Motor neuron (in vitro differentiated cells): ENCODE results near the gene ARHGEF7. TPM values are rescaled to one million over a fixed set of nuclear protein-coding genes. Genes with fewer than 3 reads are reported as not detected.

Source experiments
- ATAC-seq, 8 experiments: fragments of 200-7000 bp; cut with Tn5 transposase; replicated peaks in 6 of 8; 2 replicates each; pipeline ENCODE4 v1.8.0; 2021; ENCODE audit warnings: mild to moderate bottlenecking in 8 of 8, moderate library complexity in 8 of 8
- H3K27ac ChIP-seq, 2 donors: fragments of 250-450 bp; sonication (Bioruptor Pico); 2 replicates each; pipeline ENCODE4 v1.9.0; 2021; ENCODE audit warnings: antibody characterized with exemption in 2 of 2, mild to moderate bottlenecking in 2 of 2, moderate library complexity in 1 of 2
- H3K4me1 ChIP-seq, 2 donors: fragments of 250-450 bp; sonication (Bioruptor Pico); replicated peaks in 1 of 2; 2 replicates each; pipeline ENCODE4 v1.6.1; 2021; ENCODE audit warnings: antibody characterized with exemption in 2 of 2, mild to moderate bottlenecking in 2 of 2, moderate library complexity in 1 of 2
- H3K4me3 ChIP-seq, 5 donors: fragments of 250-450 bp; sonication (Bioruptor Pico); 2 replicates each; pipeline ENCODE4 v1.9.0; 2021; ENCODE audit warnings: antibody characterized with exemption in 5 of 5, mild to moderate bottlenecking in 5 of 5, moderate library complexity in 4 of 5
- WGBS, 10 experiments: fragments of 450-650 bp; shearing (Covaris generic); methylation state at CpG; one replicate each; pipeline ENCODE4 v1.0.0; 2022; 5-methylcytosine and 5-hydroxymethylcytosine counted together
- in situ Hi-C, 9 experiments: fragments of 400-800 bp; cut with MboI; loops; one replicate each; pipeline ENCODE4 v1.15.0; 2021; ENCODE audit warnings: low sequenced_read_pairs in 9 of 9, low pct_unique_long_range_greater_than_20kb in 2 of 9; ENCODE audit not compliant: unreplicated experiment in 9 of 9
- total RNA-seq, 8 experiments: library from RNA; unstranded; fragments of 300-600 nt; gene quantifications; 2 replicates each; pipeline versions ENCODE4 v1.2.3 to v1.2.4, GENCODE V29; 2022

The ARHGEF7 gene
- total RNA-seq, 8 experiments from 2014 or later: 27.9 to 56.9 (median 50.5) TPM

- Histone ChIP-seq H3K4me3 (no peak overlapping the region), H3K27ac (no peak overlapping the region), H3K4me1 (no peaks in the 10 kb centered on the region)
- ATAC-seq: no peak
- in situ Hi-C loops: no loop called here
- 66 to 72% (median 68%) methylated on average over 1 to 4 of the region's 8 CpGs; no CpG with 5 or more reads in 6 of the 10 experiments for whole genome bisulfite sequencing, 10 experiments
Measured at GRCh38 chr13:111123649-111124048, 8.5 kb downstream of the ARHGEF7 start.

DNA sequence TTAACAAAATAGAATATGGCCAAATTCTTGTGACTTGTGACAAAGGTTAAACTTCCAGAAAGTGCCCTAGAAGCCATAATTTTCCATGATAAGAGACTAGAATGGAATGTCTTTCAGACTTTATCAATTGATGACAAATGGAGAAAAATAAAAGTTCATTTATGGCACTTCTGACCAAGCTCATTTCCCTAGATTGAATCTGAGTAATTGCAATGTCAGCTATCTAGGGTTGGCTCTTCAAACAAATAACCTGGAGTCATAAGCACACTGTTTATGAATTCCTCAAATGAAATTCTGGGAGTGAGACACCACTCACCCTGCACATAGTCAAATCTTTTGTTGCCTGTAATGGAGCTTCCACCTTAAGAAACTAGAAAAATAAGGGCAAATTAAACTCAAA lies 11.4 kb downstream of the ARHGEF7 start:
- Histone ChIP-seq H3K27ac (no peak overlapping the region), H3K4me1 (no peaks in the 10 kb centered on the region), H3K4me3 (no peak overlapping the region)
- in situ Hi-C loops: no loop called here
- no peak for ATAC-seq

GRCh38 chr13:111129465-111130115 lies 14.5 kb downstream of the ARHGEF7 start:
- in situ Hi-C loops: no loop called here
- 0 to 96% (median 75%) methylated on average over 1 to 8 of the region's 9 CpGs for WGBS, 10 experiments
- Histone ChIP-seq H3K4me1 (no peaks in the 10 kb centered on the region), H3K4me3 (no peak overlapping the region), H3K27ac (no peak overlapping the region)
- no peak for ATAC-seq

DNA sequence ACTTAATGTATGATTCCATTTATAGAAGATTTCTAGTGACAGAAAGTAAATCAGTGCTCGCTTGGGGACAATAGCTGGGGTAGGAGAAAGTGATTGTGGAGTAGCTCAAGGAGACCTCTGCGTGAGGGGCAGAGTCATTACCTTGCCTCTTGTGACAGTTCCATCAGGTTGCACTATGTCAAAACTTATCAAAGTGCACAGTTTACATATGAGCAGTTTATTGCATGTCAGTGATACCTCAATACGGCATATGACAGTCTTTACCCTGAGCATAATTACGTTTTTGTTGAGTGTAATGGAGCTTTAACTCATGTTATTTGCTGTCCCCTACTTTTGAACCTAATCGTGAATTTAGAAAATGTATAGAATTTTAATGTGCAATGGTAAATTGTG lies 15.0 kb downstream of the ARHGEF7 start:
- Histone ChIP-seq H3K4me1 (no peaks in the 10 kb centered on the region), H3K4me3 (no peak overlapping the region), H3K27ac (no peak overlapping the region)
- ATAC-seq: no peak
- 36 to 93% (median 71%) methylated on average over 3 to 5 of the region's 5 CpGs for WGBS, 10 experiments
- in situ Hi-C loops: no loop called here

DNA sequence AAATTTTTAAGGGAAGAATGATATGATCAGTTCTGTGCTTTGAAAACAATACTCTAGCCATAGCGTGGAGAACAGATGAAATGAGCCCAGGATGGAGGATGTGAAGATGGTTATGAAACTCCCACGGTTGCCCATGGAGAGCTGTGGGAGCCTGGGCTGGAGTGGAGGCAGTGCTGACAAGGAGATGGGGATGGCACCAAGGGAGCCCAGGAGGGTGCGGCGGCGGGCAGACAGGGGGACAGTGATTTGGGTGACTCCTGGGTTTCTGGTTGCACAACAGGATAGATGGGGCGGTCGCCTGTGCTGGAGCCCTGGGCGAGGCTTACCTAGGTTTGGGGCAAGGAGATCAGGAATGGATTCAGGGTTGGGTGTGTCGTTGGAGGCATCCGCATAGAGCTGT lies 15.9 kb downstream of the ARHGEF7 start:
- in situ Hi-C loops: no loop called here
- WGBS, 10 experiments: 50 to 100% (median 73%) methylated on average over 1 to 8 of the region's 10 CpGs; no CpG with 5 or more reads in 4 of the 10 experiments

DNA sequence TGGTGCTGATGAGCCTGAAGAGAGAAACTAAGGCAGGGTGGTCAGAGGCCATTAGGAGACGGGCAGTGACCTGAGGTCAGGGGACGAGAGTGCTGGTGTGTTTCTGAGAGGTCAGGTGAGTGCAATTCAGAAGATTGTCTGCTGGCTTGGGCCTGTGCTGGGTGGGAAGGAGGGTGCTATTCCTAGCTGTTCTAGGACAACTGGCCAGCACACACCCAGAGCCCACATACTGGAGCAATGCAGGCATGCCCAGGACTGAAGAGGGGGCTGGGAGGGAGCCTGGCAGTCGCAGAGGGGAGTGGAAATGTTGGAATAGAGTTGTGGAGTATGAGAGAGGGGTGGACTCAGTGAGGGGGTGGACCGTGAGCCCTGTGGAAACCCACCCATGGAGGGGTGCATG lies 16.5 kb downstream of the ARHGEF7 start:
- in situ Hi-C loops: no loop called here
- no peak for ATAC-seq
- H3K4me3 ChIP-seq: no peak overlapping the region
- H3K27ac ChIP-seq: no peak overlapping the region
- WGBS, 10 experiments: 17 to 100% (median 65%) methylated on average over 1 to 2 of the region's 4 CpGs; no CpG with 5 or more reads in 6 of the 10 experiments
- no peaks in the 10 kb centered on the region for H3K4me1 ChIP-seq

More for the DNA sequence above, 15.9 kb downstream of the ARHGEF7 start:
- H3K4me1 ChIP-seq: no peaks in the 10 kb centered on the region
- H3K27ac ChIP-seq: no peak overlapping the region
- ATAC-seq: no peak
- no peak overlapping the region for H3K4me3 ChIP-seq

- in situ Hi-C loops: no loop called here
- no peaks in the 10 kb centered on the region for H3K4me1 ChIP-seq
- no peak overlapping the region for H3K4me3 ChIP-seq
- no peak overlapping the region for H3K27ac ChIP-seq
- ATAC-seq: no peak
- WGBS, 10 experiments: 41 to 100% (median 87%) methylated on average over 1 to 5 of the region's 7 CpGs; no CpG with 5 or more reads in 6 of the 10 experiments
Measured at GRCh38 chr13:111132948-111133347, 17.8 kb downstream of the ARHGEF7 start.

GRCh38 chr13:111139452-111139851 lies 24.3 kb downstream of the ARHGEF7 start:
- Histone ChIP-seq H3K27ac (no peak overlapping the region), H3K4me3 (no peak overlapping the region), H3K4me1 (peaks cover 0 to 5% of the 10 kb centered on the region in 2 donors)
- WGBS, 10 experiments: 60 to 100% (median 84%) methylated on average over 1 to 7 of the region's 9 CpGs; no CpG with 5 or more reads in 5 of the 10 experiments
- in situ Hi-C loops: no loop called here
- ATAC-seq: no peak

DNA sequence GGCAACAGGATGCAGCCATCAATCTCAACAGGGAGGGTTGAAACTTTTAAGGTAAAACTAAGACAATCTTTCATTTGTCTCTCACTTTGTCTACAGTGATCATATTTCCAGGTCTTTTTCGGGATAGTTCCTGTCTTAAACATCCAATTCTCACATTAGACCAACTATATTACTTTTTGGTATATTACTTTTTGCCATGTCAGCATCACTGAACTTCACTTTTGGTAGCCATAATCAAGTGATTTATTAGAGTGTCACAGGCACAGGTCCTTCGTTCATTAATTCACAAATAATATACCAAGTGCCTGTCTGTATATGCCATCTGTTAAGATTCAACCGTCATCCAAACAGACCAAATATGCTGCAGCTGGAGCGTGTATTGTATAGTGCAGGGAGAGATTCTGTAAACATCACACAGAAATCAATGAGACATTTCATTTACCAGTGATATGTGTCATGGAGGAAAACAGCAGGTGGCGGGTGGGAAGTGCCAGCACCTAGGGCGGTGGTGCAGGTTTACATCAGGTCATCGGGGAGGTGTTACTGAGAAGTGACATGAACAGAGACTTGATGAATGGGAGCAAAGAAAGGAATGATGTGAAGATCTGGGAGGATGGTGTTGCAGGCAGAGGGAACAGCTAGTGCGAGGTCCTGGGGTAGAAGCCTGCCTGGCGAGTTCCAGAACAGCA lies 24.9 kb downstream of the ARHGEF7 start:
- in situ Hi-C loops: no loop called here
- 69 to 100% (median 87%) methylated on average over 2 to 8 of the region's 9 CpGs for WGBS, 10 experiments

DNA sequence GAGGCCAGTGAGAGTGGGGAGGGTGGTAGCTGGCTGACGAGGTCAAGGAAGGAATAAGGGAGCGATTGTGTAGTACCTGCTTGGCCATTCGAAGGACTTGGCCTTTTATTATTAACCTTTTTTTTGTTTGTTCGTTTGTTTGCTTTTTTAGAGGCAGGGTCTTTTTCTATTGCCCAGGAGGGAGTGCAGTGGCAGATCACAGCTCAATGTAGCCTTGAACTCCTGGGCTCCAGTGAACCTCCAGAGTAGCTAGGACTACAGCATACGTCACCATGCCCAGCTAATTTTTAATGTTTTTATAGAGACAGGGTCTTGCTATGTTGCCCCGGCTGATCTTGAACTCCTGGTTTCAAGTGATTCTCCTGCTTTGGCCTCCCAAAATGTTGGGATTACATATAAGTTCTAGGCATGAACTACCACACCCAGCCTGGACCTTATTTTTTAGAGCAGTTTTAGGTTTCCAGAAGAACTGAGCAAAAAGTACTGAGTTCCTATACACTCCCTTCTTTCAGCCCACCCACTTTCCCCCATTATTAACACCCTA lies 25.5 kb downstream of the ARHGEF7 start:
- no peak overlapping the region for H3K27ac ChIP-seq
- in situ Hi-C loops: no loop called here
- ATAC-seq: no peak
- no peak overlapping the region for H3K4me3 ChIP-seq
- H3K4me1 ChIP-seq: peaks cover 0 to 5% of the 10 kb centered on the region in 2 donors
- 33 to 100% (median 89%) methylated on average over 1 to 6 of the region's 6 CpGs; no CpG with 5 or more reads in 1 of the 10 experiments for WGBS, 10 experiments

More for the DNA sequence above, 24.9 kb downstream of the ARHGEF7 start:
- H3K27ac ChIP-seq: no peak overlapping the region
- H3K4me3 ChIP-seq: no peak overlapping the region
- peaks cover 0 to 5% of the 10 kb centered on the region in 2 donors for H3K4me1 ChIP-seq
- no peak for ATAC-seq

DNA sequence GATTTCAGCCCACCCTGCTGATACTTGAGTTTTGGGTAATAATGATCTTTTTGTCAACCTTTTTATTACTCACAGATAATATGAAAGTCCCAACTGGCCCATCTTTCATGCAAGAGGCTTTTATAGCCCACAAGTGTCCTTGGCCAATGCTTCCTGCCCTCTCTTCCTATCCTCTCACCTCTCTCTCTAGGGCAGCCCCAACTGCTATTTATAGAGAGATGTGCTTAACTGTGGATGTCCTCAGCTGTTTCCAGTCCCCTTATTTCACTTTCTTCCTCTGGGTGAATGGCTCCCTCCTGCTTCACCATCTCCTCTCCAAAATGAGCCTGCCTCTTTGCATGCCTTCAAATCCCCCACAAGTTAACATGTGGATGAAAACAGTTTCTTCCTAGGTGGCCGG lies 27.4 kb downstream of the ARHGEF7 start:
- in situ Hi-C loops: no loop called here
- WGBS, 10 experiments: 0 to 73% (median 43%) methylated on average over 1 of the region's 1 CpG; no CpG with 5 or more reads in 6 of the 10 experiments
- H3K4me1 ChIP-seq: peaks cover 0 to 5% of the 10 kb centered on the region in 2 donors
- H3K27ac ChIP-seq: no peak overlapping the region
- H3K4me3 ChIP-seq: no peak overlapping the region
- no peak for ATAC-seq

DNA sequence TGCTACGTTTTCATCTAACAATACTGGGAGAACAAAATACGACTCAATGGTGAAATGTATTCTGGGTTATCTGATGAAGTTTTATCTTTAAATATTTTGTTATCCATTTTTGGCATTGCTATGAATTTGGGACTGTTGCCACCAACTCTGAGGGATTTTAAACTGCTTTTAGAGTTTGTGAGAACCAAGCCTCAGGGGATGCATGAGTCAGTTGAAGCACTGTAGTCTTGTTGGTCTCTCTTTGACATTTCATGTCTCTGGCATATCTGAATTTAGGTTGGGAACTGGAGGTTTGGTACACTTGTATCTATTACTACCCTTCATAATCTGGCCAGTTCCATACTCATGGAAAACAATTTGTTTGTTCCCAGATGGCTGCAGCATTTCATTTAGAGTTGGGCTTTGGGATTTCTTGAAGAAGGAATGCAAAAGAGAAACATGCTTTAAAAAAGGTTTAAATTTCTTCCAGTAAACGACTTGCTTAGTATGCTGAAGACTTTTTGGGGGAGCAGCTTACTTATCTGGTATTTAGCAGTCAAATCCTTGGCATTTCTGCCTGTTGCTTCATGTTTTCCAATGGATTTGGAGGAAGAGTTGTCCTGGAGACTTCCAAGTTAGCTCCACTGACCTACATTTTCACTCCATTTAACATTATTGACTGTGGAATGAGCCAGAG lies 28.9 kb downstream of the ARHGEF7 start:
- in situ Hi-C loops: no loop called here
- H3K27ac ChIP-seq: no peak overlapping the region
- ATAC-seq: peak in 2 of 8 experiments; percentile 44 to 55
- 17 to 75% (median 43%) methylated on average over 1 to 3 of the region's 3 CpGs; no CpG with 5 or more reads in 1 of the 10 experiments for WGBS, 10 experiments
- H3K4me3 ChIP-seq: no peak overlapping the region
- H3K4me1 ChIP-seq: peaks cover 0 to 5% of the 10 kb centered on the region in 2 donors

DNA sequence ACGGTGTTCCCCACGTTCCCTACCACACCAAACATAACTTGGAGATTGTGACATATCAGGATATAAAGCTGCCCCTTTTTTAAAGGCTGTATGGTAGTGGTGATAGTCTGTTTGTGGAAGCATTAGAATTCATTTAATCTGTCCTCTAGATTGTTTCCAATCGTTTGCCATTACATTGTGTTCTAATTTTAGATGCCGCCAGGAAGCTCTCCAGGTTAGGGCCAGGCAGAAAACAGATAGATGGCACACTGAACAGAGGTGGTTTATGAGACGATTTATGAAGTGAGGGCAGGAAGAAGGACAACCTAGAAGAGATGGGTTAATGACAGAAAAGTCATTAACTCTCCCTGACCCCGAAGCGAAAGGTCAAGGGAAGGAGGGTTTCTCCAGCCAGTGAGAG lies 30.0 kb downstream of the ARHGEF7 start:
- WGBS, 10 experiments: 20 to 84% (median 69%) methylated on average over 1 to 5 of the region's 7 CpGs; no CpG with 5 or more reads in 2 of the 10 experiments
- in situ Hi-C loops: no loop called here
- H3K27ac ChIP-seq: no peak overlapping the region

More for the DNA sequence above, 30.0 kb downstream of the ARHGEF7 start:
- H3K4me1 ChIP-seq: peaks cover 0 to 5% of the 10 kb centered on the region in 2 donors
- ATAC-seq: no peak
- H3K4me3 ChIP-seq: no peak overlapping the region
